GM12878 (cell line): ENCODE data around the gene NUDT7. TPM values are rescaled to one million over a fixed set of nuclear protein-coding genes. Genes with fewer than 3 reads are reported as not detected.

Source experiments
- ATAC-seq: fragments of 200-7000 bp; cut with Tn5 transposase; 3 replicates; pipeline ENCODE4 v1.9.1; 2020; ENCODE audit warnings: mild to moderate bottlenecking, moderate library complexity
- BruUV-seq: library from RNA; stranded (reverse); fragments of 400-500 nt; replicated peaks from 2 replicates; lab custom pipeline; 2021; lab: Mats Ljungman, UMichigan
- CTCF ChIA-PET: fragments of 300-600 bp; sonication (Branson Sonifier 250); formaldehyde crosslinking; extraction: SDS; loops from one replicate; lab custom pipeline; 2021; ENCODE audit warnings: inconsistent platforms; lab: Yijun Ruan, JAX
- POLR2A ChIA-PET: fragments of 350-600 bp; formaldehyde crosslinking; extraction: SDS; loops from one replicate; lab custom pipeline; 2021; ENCODE audit warnings: inconsistent platforms; lab: Charles Lee
- RAD21 ChIA-PET: fragments of 300-600 bp; sonication (Branson Sonifier 250); formaldehyde crosslinking; loops from one replicate; lab custom pipeline; 2023; ENCODE audit warnings: antibody characterized with exemption; ENCODE audit not compliant: unreplicated experiment; lab: Charles Lee
- SMC1A ChIA-PET: fragments of 300-600 bp; sonication (Branson Sonifier 250); formaldehyde crosslinking; loops from one replicate; lab custom pipeline; 2023; ENCODE audit not compliant: unreplicated experiment, uncharacterized antibody; lab: Charles Lee
- DNase-seq: peaks from one replicate; pipeline ENCODE4 v3.0.0-alpha.2; 2011; ENCODE audit warnings: low read depth, low spot score
- FAIRE-seq: peaks from 3 replicates; lab custom pipeline; 2011; peaks lifted over from hg19 to GRCh38; lab: Jason Lieb, UNC
- H2AFZ ChIP-seq: 2 replicates; pipeline ENCODE4 v1.6.0; 2011; ENCODE audit warnings: low read depth, low read length, control low read depth; ENCODE audit not compliant: control insufficient read depth
- H3K27ac ChIP-seq: 2 replicates; pipeline ENCODE4 v1.5.1; 2011; ENCODE audit warnings: control low read depth; ENCODE audit not compliant: control insufficient read depth, insufficient read depth
- H3K27me3 ChIP-seq, 2 experiments: replicated peaks in 1 of 2; 2 replicates each; pipeline versions ENCODE4 v1.6.0 to v1.6.1; 2011; ENCODE audit warnings: low read length in 1 of 2; ENCODE audit not compliant: control insufficient read depth in 2 of 2, insufficient read depth in 2 of 2
- H3K36me3 ChIP-seq, 2 experiments: 2 replicates each; pipeline ENCODE4 v1.5.1; 2011; ENCODE audit warnings: low read length in 1 of 2; ENCODE audit not compliant: control insufficient read depth in 2 of 2, insufficient read depth in 2 of 2
- H3K4me1 ChIP-seq: 2 replicates; pipeline ENCODE4 v1.6.1; 2011; ENCODE audit warnings: mild to moderate bottlenecking, low read length, moderate library complexity, mixed read lengths; ENCODE audit not compliant: control insufficient read depth, insufficient read depth
- H3K4me2 ChIP-seq: 2 replicates; pipeline ENCODE4 v1.6.0; 2011; ENCODE audit warnings: control low read depth; ENCODE audit not compliant: control insufficient read depth, insufficient read depth
- H3K4me3 ChIP-seq: fragments of 200-600 bp; sonication (generic); 2 replicates; pipeline ENCODE4 v1.5.1; 2016
- H3K79me2 ChIP-seq: 2 replicates; pipeline ENCODE4 v1.6.0; 2011; ENCODE audit warnings: low read length; ENCODE audit not compliant: control insufficient read depth, insufficient read depth
- H3K9ac ChIP-seq: 2 replicates; pipeline ENCODE4 v1.8.0; 2011; ENCODE audit warnings: low read length, control low read depth, mixed read lengths; ENCODE audit not compliant: control insufficient read depth, insufficient read depth
- H3K9me3 ChIP-seq: replicated peaks from 3 replicates; pipeline ENCODE4 v1.5.1; 2011; ENCODE audit warnings: mild to moderate bottlenecking, low read length; ENCODE audit not compliant: control insufficient read depth, insufficient read depth
- H4K20me1 ChIP-seq: 2 replicates; pipeline ENCODE4 v1.6.0; 2011; ENCODE audit not compliant: control insufficient read depth, insufficient read depth
- BCL11A ChIP-seq: IDR thresholded peaks from 2 replicates; pipeline ENCODE4 v1.6.1; 2011; ENCODE audit warnings: low read depth, low read length
- ELK1 ChIP-seq: IDR thresholded peaks from 2 replicates; pipeline ENCODE4 v1.6.1; 2012; ENCODE audit warnings: low read depth, low read length, improper control_type of control experiment
- IRF3 ChIP-seq: fragments of 450-650 bp; IDR thresholded peaks from 2 replicates; pipeline ENCODE4 v1.6.1; 2014; ENCODE audit warnings: mild to moderate bottlenecking
- JUNB ChIP-seq: IDR thresholded peaks from 2 replicates; pipeline ENCODE4 v1.6.1; 2016; ENCODE audit warnings: antibody characterized with exemption, mild to moderate bottlenecking
- MTA2 ChIP-seq: fragments of 450-650 bp; IDR thresholded peaks from 2 replicates; pipeline ENCODE4 v1.6.1; 2016; ENCODE audit warnings: low read depth, mild to moderate bottlenecking, moderate library complexity
- MXI1 ChIP-seq: fragments of 150-350 bp; IDR thresholded peaks from 2 replicates; pipeline ENCODE4 v1.6.1; 2011; ENCODE audit warnings: low read depth, mild to moderate bottlenecking, inconsistent platforms, low read length, improper control_type of control experiment
- NFYB ChIP-seq: IDR thresholded peaks from 2 replicates; pipeline ENCODE4 v1.6.1; 2011; ENCODE audit warnings: low read depth, mild to moderate bottlenecking, low read length, improper control_type of control experiment, moderate library complexity; ENCODE audit not compliant: insufficient read depth
- NR2C1 ChIP-seq: fragments of 450-650 bp; IDR thresholded peaks from 2 replicates; pipeline ENCODE4 v1.6.1; 2017; ENCODE audit warnings: antibody characterized with exemption, mild to moderate bottlenecking, moderate library complexity
- PML ChIP-seq: IDR thresholded peaks from 2 replicates; pipeline ENCODE4 v1.6.1; 2012; ENCODE audit warnings: low read length, inconsistent platforms
- STAT3 ChIP-seq: IDR thresholded peaks from 2 replicates; pipeline ENCODE4 v1.6.1; 2011; ENCODE audit warnings: low read depth, low read length, improper control_type of control experiment
- USF1 ChIP-seq: IDR thresholded peaks from 2 replicates; pipeline ENCODE4 v1.6.1; 2011; ENCODE audit warnings: borderline replicate concordance, low read depth, mild to moderate bottlenecking, moderate library complexity, mixed read lengths, low read length; ENCODE audit not compliant: insufficient read depth; ENCODE audit errors: extremely low read length
- ZNF384 ChIP-seq: IDR thresholded peaks from 2 replicates; pipeline ENCODE4 v1.6.1; 2012; ENCODE audit warnings: low read depth, mild to moderate bottlenecking, low read length, improper control_type of control experiment, borderline replicate concordance
- ZSCAN29 ChIP-seq: fragments of 450-650 bp; IDR thresholded peaks from 2 replicates; pipeline ENCODE4 v1.6.1; 2017; ENCODE audit warnings: mild to moderate bottlenecking, moderate library complexity
- ZZZ3 ChIP-seq: IDR thresholded peaks from 2 replicates; pipeline ENCODE4 v1.6.1; 2011; ENCODE audit warnings: low read depth; ENCODE audit not compliant: control insufficient read depth, insufficient read length
- WGBS: methylation state at CpG from one replicate; pipeline ENCODE4 v1.1.6; 2016; ENCODE audit warnings: low lambda C conversion rate; ENCODE audit not compliant: insufficient replicate concordance, insufficient coverage; ENCODE audit errors: missing lambda C conversion rate; 5-methylcytosine and 5-hydroxymethylcytosine counted together
- in situ Hi-C: fragments of 300-500 bp; cut with MboI; formaldehyde crosslinking; loops from 9 replicates; pipeline ENCODE4 v1.14.3; 2018; ENCODE audit warnings: mixed read lengths
- intact Hi-C: fragments of 100-400 bp; cut with micrococcal nuclease; formaldehyde crosslinking; loops from one replicate; pipeline ENCODE4 v1.14.2; 2022; ENCODE audit not compliant: unreplicated experiment
- polyA plus RNA-seq, 11 experiments: library from polyadenylated mRNA; depleted of rRNA in 4 of 11; unstranded in 6 of 11; stranded (reverse) in 5 of 11; fragments of >200 nt; fragmentation: Nextera tagmentation in 4 of 11; fragmentation: Illumina TruSeq in 1 of 11; extraction: Ambion mirVana in 4 of 11; extraction: Trizol in 1 of 11; gene quantifications; 1 replicate in 1 of 11; 2 replicates in 10 of 11; pipeline versions ENCODE4 v1.2.1 to v1.2.3, GENCODE V29; 2011 to 2016; ENCODE audit warnings: inconsistent platforms in 2 of 11, missing spikeins in 2 of 11, low read depth in 1 of 11
- total RNA-seq, 4 experiments: library from RNA; depleted of rRNA in 3 of 4; stranded (reverse); fragments of >200 nt in 3 of 4; fragmentation: Illumina TruSeq in 1 of 4; extraction: Trizol in 1 of 4; gene quantifications; 2 replicates each; pipeline versions ENCODE4 v1.2.1 to v1.2.3, GENCODE V29; 2013 to 2021

The NUDT7 gene
- total and polyA plus RNA-seq, 10 of the 15 experiments (the other 5 are each of a cell fraction or from before 2014, with no cell fraction given): 2.8 to 14.3 (median 5.2) TPM

- H3K79me2 ChIP-seq: no peaks in the 10 kb centered on the region
- ChIA-PET SMC1A (no interaction called here), RAD21 (no interaction called here), CTCF (no interaction called here)
- no peak for ATAC-seq
- no peaks in the 10 kb centered on the region for H3K36me3 ChIP-seq
- no peak for FAIRE-seq
- H3K4me3 ChIP-seq: no peak overlapping the region
- TF ChIP-seq PML (no peak), ZSCAN29 (no peak), IRF3 (no peak), NR2C1 (no peak), BCL11A (no peak), ELK1 (no peak), MXI1 (no peak), MTA2 (no peak), NFYB (no peak), JUNB (no peak), STAT3 (no peak), USF1 (no peak), ZNF384 (no peak), ZZZ3 (no peak)
- TF ChIP-seq, all 136 proteins: peak for 0
- in situ Hi-C loops (no loop called here), intact Hi-C loops (no loop called here)
- POLR2A ChIA-PET: no interaction called here
- Histone ChIP-seq H3K27ac (no peak overlapping the region), H4K20me1 (no peaks in the 10 kb centered on the region), H3K4me1 (no peaks in the 10 kb centered on the region), H3K9me3 (no peaks in the 10 kb centered on the region), H3K4me2 (no peak overlapping the region), H3K9ac (no peak overlapping the region), H3K27me3 (no peaks in the 10 kb centered on the region; a peak in 2 of 4 replicates), H2AFZ (no peak overlapping the region)
- DNase-seq: no peak
- 32% methylated on average over 7 of the region's 7 CpGs for WGBS
- no TSS peak for BruUV-seq
Measured at GRCh38 chr16:77748421-77749005, 26.2 kb downstream of the NUDT7 start.
